Measurements from ENCODE around the gene RNU1-4. TPM values are rescaled to one million over a fixed set of nuclear protein-coding genes. Genes with fewer than 3 reads are reported as not detected.
"Not testable (repeated sequence)": the region's sequence is repeated elsewhere in the genome, so short reads cannot be mapped to it uniquely, and the experiment has no call there.

Gene RNU1-4
- polyA plus RNA-seq, 1 donor: not detected

GRCh38 chr1:16765731-16766605 is 25.7 kb downstream of the RNU1-4 start:
- not testable (repeated sequence) for DNase-seq (ENCODE audit: low read depth)

DNA sequence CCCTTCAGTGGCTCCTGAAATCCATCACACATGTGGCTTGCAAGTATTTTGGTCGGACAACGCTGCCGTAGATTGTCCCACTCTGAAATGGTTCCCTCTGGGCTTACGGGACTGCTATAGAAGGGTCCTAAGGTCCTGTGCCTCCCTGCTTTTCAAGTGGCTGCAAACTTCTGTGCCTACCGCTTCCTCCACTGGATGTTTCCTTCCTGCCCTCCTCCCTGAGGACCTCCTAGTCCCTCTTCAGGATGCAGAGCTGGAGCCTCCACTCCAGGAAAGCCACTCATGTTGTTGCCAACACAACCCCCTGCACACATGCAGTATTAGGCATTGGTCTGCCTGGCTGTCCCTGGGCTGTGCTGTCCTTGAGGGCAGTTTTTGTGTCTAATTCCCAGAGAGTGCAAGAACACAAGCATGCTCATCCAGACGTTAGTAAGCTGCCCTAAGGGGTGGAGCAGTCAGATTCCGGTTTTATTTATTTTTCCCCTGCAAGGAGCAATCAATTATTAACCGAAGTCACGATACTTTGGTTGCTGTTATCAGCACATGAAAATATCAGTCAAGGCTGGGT is 26.5 kb downstream of the RNU1-4 start:
- not testable (repeated sequence) for DNase-seq (ENCODE audit: low read depth)

DNA sequence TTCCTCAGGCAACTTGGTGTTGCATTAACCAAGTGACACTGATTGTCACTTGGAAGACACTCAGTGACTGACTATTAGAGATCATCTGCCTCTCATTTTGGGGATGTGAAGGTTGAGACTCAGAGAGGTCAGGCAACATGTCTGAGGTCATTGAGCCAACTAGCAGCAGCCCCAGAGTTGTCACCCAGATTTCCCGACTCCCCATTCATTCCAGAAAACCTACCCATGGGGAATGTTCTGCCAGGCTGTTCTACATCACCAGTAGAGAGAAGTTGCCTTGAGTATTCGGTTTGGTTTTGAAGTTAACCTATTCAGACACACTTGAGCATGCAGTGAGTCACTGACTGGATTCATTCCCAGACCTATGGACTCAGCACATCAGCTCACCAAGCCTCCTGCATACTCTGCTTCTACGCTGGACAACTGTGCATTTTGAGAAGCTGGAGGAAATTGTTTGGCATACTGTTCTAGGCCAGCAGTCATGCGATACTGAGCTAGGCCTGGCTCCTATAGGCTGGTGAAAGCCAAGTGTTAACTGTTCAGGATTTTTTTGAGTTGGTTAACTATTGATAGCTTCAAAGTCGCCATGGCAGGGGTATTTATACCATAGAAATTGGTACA is 29.9 kb downstream of the RNU1-4 start:
- DNase-seq (ENCODE audit: low read depth): not testable (repeated sequence)

- DNase-seq (ENCODE audit: low read depth): not testable (repeated sequence)
Observed at GRCh38 chr1:16770896-16771446, 30.7 kb downstream of the RNU1-4 start.

DNA sequence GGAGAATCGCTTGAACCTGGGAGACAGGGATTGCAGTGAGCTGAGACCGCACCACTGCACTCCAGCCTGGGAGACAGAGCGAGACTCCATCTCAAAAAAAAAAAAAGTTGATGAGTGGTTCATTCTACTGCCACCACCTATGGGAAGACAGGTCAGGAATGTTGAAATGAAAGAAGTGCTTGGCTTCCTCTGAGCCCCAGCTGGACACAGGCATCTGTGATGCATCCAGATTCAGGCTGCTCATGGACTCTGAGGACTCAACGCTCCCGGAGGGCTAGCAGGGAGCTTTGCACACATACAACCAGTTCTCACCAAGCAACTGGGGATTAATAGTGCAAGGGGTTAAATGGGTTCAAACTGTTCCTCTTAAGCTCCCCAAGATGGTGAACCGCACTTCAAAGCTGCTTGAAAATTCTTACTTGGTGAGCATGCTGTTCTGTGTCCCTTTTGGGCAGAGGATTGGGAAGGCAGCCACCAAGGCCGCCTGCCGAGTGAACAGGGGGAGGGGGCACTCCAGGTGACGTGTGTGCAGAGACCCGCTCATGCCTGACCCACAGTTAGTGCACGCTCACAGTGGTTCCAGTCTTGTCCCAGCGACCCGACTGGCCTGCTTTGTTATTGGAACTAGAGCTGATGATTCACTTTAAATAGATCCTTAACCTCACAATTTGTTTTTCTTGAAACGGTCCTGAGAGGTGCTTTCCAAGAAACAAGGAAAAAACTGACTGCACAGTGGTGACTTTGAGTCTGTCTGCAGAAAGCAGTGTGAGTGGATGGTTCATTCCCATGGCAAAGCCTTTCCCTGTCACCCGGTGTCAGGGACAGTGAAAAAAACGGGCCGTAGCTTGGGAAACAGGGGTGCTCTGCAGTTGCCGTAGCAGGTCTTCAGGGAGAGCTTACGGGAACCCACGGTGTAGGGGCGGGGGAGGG is 32.2 kb downstream of the RNU1-4 start:
- not testable (repeated sequence) for DNase-seq (ENCODE audit: low read depth)

- DNase-seq (ENCODE audit: low read depth): not testable (repeated sequence)
Observed at GRCh38 chr1:16773205-16773596, 32.9 kb downstream of the RNU1-4 start.

GRCh38 chr1:16773723-16774122 is 33.4 kb downstream of the RNU1-4 start:
- not testable (repeated sequence) for DNase-seq (ENCODE audit: low read depth)

DNA sequence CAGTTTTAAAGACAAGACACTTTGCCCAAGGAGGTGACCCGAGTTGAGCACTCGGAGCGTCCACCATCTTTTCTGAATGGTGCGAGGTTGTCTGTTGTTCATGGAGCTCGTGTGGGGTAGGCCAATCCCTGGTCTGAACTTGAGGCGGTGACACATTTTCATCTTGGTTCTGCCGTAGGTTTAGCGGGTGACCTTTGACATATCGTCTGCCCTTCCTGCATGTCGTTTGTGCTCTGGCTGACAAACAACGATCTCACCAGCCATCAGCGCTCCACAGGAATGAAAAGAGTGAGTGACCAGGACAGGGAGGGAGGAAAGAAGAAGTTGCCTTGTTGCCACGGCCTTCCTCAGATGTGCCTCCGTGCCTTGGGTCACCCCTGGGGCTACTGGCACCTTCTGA is 34.5 kb downstream of the RNU1-4 start:
- DNase-seq (ENCODE audit: low read depth): not testable (repeated sequence)

GRCh38 chr1:16775290-16775689 is 35.0 kb downstream of the RNU1-4 start:
- DNase-seq (ENCODE audit: low read depth): not testable (repeated sequence)

- DNase-seq (ENCODE audit: low read depth): not testable (repeated sequence)
Observed at GRCh38 chr1:16776248-16776647, 35.9 kb downstream of the RNU1-4 start.

DNA sequence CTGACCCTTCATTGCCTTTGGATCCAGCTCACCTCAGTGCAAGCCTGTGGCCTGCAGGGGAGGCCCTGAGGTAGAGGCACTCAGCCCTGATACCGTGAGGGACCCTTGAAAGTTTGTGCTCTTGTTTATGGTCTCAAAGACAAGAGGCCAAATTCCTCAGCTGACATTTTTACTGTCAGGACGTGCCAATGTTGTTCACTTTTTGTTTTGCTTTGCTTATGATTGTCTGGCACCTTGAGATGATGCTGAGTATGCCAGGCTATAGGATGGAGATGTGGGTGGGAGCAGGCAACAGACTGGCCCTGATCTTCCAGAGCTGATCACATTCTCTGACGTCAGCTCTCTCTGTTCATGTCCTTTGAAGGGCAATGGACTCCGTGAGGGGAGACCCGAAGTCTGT is 36.5 kb downstream of the RNU1-4 start:
- not testable (repeated sequence) for DNase-seq (ENCODE audit: low read depth)

- DNase-seq (ENCODE audit: low read depth): not testable (repeated sequence)
Observed at GRCh38 chr1:16777821-16778220, 37.5 kb downstream of the RNU1-4 start.

GRCh38 chr1:16779525-16779924 is 39.2 kb downstream of the RNU1-4 start:
- DNase-seq (ENCODE audit: low read depth): not testable (repeated sequence)

- not testable (repeated sequence) for DNase-seq (ENCODE audit: low read depth)
Observed at GRCh38 chr1:16781033-16781432, 40.7 kb downstream of the RNU1-4 start.

GRCh38 chr1:16781625-16782024 is 41.3 kb downstream of the RNU1-4 start:
- not testable (repeated sequence) for DNase-seq (ENCODE audit: low read depth)

DNA sequence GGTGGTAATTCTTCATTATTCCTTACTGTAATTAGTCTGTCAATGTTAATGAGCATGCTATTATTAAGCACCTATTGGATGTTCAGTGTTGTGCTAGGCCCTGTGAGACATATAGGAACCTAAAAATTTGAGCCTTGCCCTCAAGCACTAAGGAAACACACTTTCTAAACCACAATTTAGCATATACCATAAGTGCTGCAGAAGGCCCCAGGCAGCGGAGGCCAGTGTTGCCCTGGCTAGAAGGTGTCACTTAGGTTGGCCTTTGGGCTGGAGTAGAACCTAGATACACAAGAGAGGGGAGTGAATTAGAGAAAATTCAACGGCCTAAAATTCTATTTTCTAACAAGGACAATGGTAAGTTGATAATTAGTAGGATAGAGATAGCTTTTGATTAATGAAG is 44.6 kb downstream of the RNU1-4 start:
- not testable (repeated sequence) for DNase-seq (ENCODE audit: low read depth)

DNA sequence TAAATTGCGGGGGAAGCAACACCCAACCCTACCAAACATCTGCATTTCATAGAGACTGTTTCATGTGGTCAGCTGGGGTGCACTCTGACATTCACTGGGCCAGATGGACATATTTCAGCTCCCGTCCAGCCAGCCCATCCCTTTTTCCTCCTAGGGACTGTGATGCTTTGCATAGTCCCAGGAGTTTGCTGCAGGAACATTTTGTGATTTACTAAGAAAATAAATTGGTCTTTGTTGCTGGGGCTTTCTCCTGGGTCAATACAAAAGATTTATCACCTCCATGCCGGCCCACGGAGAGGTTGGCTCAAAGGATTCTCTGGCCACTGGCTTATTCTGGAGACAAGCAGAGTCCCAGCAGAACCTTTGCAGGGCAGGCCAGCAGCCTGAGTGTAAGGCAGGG is 46.0 kb downstream of the RNU1-4 start:
- not testable (repeated sequence) for DNase-seq (ENCODE audit: low read depth)

GRCh38 chr1:16787175-16787574 is 46.9 kb downstream of the RNU1-4 start:
- DNase-seq (ENCODE audit: low read depth): not testable (repeated sequence)

DNA sequence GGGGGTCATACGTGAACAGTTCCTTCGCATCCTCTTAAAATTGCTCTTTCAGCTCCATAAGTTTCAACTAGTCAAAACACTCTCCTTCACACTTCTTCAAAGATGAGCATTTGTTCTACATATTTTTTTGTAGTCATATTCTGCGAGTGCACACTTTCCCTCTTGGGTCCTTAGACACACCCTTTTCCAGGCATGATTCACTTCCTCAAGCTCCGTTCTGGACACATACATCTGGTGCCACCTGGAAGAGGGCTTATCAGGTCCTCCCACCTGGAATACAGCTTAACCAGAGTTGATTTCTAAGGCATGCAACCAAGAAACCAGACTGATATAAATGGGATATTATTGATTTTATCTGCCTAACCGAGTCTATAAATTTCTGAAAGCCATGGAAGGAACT is 47.4 kb downstream of the RNU1-4 start:
- not testable (repeated sequence) for DNase-seq (ENCODE audit: low read depth)

Measured in forelimb muscle (tissue), 1 donor.